Gastrocnemius medialis (tissue), 4 donors: ENCODE results near the gene ELMO2.

ENCODE experiments used
- CTCF ChIP-seq, 5 experiments: fragments of 450-650 bp in 3 of 5; fragments of 200-600 bp in 2 of 5; sonication (generic) in 2 of 5; IDR thresholded peaks in 4 of 5; conservative IDR thresholded peaks in 1 of 5; 1 replicate in 4 of 5; 2 replicates in 1 of 5; pipeline ENCODE4 v1.5.1; 2016 to 2019; ENCODE audit warnings: antibody characterized with exemption in 5 of 5, mild to moderate bottlenecking in 3 of 5, moderate library complexity in 3 of 5
- POLR2A ChIP-seq, 2 donors: fragments of 450-650 bp; IDR thresholded peaks; one replicate each; pipeline ENCODE4 v1.6.1; 2017; ENCODE audit warnings: antibody characterized with exemption in 2 of 2, mild to moderate bottlenecking in 2 of 2, moderate library complexity in 2 of 2

GRCh38 chr20:46344488-46345162 lies 61.8 kb downstream of the ELMO2 start:
- TF ChIP-seq CTCF (IDR thresholded peaks at IDR 0.05 in 4 of 5, conservative IDR thresholded peaks at IDR 0.05 in 1 of 5): no peak
- TF ChIP-seq POLR2A (IDR thresholded peaks at IDR 0.05): no peak
